ENCODE results near the gene DPEP2. TPM values are rescaled to one million over a fixed set of nuclear protein-coding genes. Genes with fewer than 3 reads are reported as not detected.

Gene DPEP2
- total RNA-seq, 4 donors from 2014 or later, result 0.18 to 6.2 (median 4.0) TPM; not detected in 1

DNA sequence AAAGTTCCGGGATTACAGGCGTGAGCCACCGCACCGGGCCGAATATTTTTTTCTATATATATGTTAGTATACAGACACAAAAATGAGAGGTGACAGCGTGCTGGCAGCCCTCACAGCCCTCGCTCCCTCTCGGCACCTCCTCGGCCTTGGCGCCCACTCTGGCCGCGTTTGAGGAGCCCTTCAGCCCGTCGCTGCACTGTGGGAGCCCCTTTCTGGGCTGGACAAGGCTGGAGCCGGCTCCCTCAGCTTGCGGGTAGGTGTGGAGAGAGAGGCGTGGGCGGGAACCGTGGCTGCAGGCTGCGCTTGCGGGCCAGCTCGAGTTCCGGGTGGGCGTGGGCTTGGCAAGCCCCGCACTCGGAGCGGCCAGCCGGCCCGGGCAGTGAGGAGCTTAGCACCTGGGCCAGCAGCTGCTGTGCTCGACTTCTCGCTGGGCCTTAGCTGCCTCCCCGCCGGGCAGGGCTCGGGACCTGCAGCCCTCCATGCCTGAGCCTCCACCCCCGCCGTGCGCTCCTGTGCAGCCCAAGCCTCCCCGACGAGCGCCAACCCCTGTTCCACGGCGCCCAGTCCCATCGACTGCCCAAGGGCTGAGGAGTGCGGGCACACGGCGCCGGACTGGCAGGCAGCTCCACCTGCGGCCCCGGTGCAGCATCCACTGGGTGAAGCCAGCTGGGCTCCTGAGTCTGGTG is 17.1 kb downstream of the DPEP2 start:
- 98% methylated on average over 12 to 13 of the region's 49 CpGs for WGBS, 2 donors
- H3K4me3 ChIP-seq, result no peak overlapping the region
- TF ChIP-seq, protein P1, sequence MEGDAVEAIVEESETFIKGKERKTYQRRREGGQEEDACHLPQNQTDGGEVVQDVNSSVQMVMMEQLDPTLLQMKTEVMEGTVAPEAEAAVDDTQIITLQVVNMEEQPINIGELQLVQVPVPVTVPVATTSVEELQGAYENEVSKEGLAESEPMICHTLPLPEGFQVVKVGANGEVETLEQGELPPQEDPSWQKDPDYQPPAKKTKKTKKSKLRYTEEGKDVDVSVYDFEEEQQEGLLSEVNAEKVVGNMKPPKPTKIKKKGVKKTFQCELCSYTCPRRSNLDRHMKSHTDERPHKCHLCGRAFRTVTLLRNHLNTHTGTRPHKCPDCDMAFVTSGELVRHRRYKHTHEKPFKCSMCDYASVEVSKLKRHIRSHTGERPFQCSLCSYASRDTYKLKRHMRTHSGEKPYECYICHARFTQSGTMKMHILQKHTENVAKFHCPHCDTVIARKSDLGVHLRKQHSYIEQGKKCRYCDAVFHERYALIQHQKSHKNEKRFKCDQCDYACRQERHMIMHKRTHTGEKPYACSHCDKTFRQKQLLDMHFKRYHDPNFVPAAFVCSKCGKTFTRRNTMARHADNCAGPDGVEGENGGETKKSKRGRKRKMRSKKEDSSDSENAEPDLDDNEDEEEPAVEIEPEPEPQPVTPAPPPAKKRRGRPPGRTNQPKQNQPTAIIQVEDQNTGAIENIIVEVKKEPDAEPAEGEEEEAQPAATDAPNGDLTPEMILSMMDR (IDR thresholded peaks at IDR 0.05), result no peak
- no peak for TF ChIP-seq POLR2A (IDR thresholded peaks at IDR 0.05)
- no peak overlapping the region for H3K27ac ChIP-seq
- intact Hi-C loops (cut with DNase I), result no loop called here
- H3K27me3 ChIP-seq, result peaks cover 0 to 23% (median 0%) of the 10 kb centered on the region in 4 donors
- no peaks in the 10 kb centered on the region for H3K36me3 ChIP-seq
- H3K4me1 ChIP-seq, result peaks cover 0 to 26% (median 11%) of the 10 kb centered on the region in 3 donors
- H3K9me3 ChIP-seq, result no peaks in the 10 kb centered on the region
- no peak for DNase-seq

DNA sequence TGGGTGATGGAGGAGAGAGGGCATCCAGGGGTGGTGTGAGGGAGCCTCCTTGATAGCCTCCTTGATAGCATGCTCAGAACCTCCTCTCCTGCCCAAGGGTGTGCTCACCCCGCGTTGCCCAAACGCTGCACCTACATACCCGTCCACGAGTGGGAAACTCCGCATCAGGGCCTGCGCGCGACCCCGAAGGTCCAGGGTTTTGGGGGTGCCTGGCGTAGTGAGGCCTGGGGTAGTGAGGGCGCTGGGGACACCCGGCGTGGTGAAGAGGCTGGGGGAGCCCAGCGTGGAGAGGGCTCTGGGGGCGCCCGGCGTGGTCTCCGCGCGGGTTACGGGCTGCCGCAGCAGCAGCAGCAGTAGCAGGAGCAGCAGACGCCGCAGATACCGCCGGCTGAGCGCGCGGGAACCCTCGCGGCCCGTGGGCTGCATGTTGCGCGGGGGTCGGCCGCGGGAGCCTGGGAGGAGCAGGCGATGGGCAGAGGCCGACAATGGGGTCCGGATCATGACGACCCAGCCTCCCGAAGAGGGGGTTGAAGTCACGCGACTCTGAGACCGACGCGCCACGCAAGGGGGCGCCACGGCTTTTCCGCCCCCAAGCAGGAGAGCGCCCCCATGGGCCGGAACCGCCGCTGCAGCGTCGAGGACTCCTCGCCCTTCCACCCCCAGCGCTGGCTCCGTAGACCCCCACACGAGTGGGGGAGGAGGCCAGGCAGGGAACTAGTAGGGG is 19.2 kb downstream of the DPEP2 start, which contains the start of gene DPEP3:
Gene DPEP3 (minus strand): TSS at position 545 of the 724 bp plus-strand sequence. CDS start 119 bp downstream, at position 426.
- H3K4me3 ChIP-seq, result no peak within 1 kb of the TSS
- TF ChIP-seq, protein P1 (IDR thresholded peaks at IDR 0.05), result no peak
- no peak for TF ChIP-seq POLR2A (IDR thresholded peaks at IDR 0.05)
- H3K36me3 ChIP-seq, result no peaks in the 10 kb centered on the region
- H3K9me3 ChIP-seq, result no peaks in the 10 kb centered on the region
- intact Hi-C loops (cut with DNase I), result no loop called here
- no peak within 1 kb of the TSS for H3K27ac ChIP-seq
- peaks cover 0 to 23% (median 0%) of the 10 kb centered on the region in 4 donors for H3K27me3 ChIP-seq
- peaks cover 0 to 20% (median 11%) of the 10 kb centered on the region in 3 donors for H3K4me1 ChIP-seq
- no peak for DNase-seq
- WGBS, 2 donors, result 56 to 68% methylated on average over 8 to 23 of the region's 62 CpGs

- intact Hi-C loops (cut with DNase I), result no loop called here
- Histone ChIP-seq H3K4me1 (no peaks in the 10 kb centered on the region), H3K27ac (no peak overlapping the region), H3K36me3 (no peaks in the 10 kb centered on the region), H3K4me3 (no peak overlapping the region), H3K27me3 (peaks cover 0 to 23% (median 0%) of the 10 kb centered on the region in 4 donors), H3K9me3 (no peaks in the 10 kb centered on the region)
- no peak for DNase-seq
- no peak for TF ChIP-seq POLR2A (IDR thresholded peaks at IDR 0.05)
- TF ChIP-seq, protein P1 (IDR thresholded peaks at IDR 0.05), result no peak
- 79 to 80% methylated on average over 5 to 6 of the region's 9 CpGs for WGBS, 2 donors
Observed at GRCh38 chr16:67977469-67978227, 21.6 kb downstream of the DPEP2 start.

DNA sequence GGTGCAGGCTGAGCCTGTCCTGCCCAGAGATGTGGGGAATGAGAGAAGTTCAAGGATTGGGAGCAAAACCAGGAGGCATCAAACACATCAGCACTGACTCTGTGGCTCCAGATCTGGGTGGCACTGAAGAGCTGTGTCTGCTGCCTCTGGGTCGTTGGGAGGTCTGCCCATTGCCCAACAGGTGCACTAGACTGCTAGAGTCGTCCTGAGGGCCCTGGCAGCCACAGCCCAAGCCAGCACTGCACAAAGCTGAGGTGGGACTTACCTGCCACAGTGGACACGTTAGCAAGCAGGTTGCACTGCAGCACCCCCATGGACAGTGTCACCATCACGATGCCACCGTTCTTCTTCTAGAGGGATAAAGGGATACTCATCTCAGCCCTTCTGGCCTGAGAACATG is 22.3 kb downstream of the DPEP2 start:
- Histone ChIP-seq H3K4me1 (no peaks in the 10 kb centered on the region), H3K9me3 (no peaks in the 10 kb centered on the region), H3K4me3 (no peak overlapping the region), H3K27me3 (peaks cover 0 to 23% (median 0%) of the 10 kb centered on the region in 4 donors), H3K36me3 (no peaks in the 10 kb centered on the region), H3K27ac (no peak overlapping the region)
- intact Hi-C loops (cut with DNase I), result no loop called here
- TF ChIP-seq, protein P1 (IDR thresholded peaks at IDR 0.05), result no peak
- TF ChIP-seq POLR2A (IDR thresholded peaks at IDR 0.05), result no peak
- DNase-seq, result no peak
- 0 to 50% methylated on average over 1 to 2 of the region's 5 CpGs for WGBS, 2 donors
